Suppressor macrophage treated with lipopolysaccharide for 1 hour (primary cell): ENCODE measurements around the gene SRGAP3.

Experiments used
- DNase-seq, 3 donors: peaks; one replicate each; pipeline ENCODE4 v3.0.0-alpha.2; 2020 to 2022

The SRGAP3 gene

GRCh38 chr3:8954938-8955763 is 294.3 kb downstream of the SRGAP3 start:
- DNase-seq: peak; percentile 46 to 70 (median 67)

GRCh38 chr3:8953313-8953712 is 296.1 kb downstream of the SRGAP3 start:
- DNase-seq: no peak

- DNase-seq: no peak
These were observed 297.3 kb downstream of the SRGAP3 start for GRCh38 chr3:8952130-8952529.

GRCh38 chr3:8945890-8946600 is 303.4 kb downstream of the SRGAP3 start:
- no peak for DNase-seq

GRCh38 chr3:8942746-8943488 is 306.5 kb downstream of the SRGAP3 start:
- no peak for DNase-seq

GRCh38 chr3:8942115-8942514 is 307.3 kb downstream of the SRGAP3 start:
- peak in 2 of 3 donors; percentile 11 to 12 for DNase-seq

GRCh38 chr3:8938021-8938420 is 311.4 kb downstream of the SRGAP3 start:
- DNase-seq: peak in 2 of 3 donors; percentile 23 to 28

- DNase-seq: no peak
These were observed 312.1 kb downstream of the SRGAP3 start for GRCh38 chr3:8937064-8938020.

GRCh38 chr3:8932507-8932906 is 316.9 kb downstream of the SRGAP3 start:
- no peak for DNase-seq

GRCh38 chr3:8931342-8931741 is 318.1 kb downstream of the SRGAP3 start:
- no peak for DNase-seq
